CD4-positive, alpha-beta T cell treated with Interleukin-12 subunit alpha and Interleukin-12 subunit beta, for 1 hour (primary cell): ENCODE results near the gene COPS2.

Experiments
- DNase-seq: peaks from one replicate; pipeline ENCODE4 v3.0.0-alpha.2; 2020

Gene COPS2

GRCh38 chr15:49155834-49156627, 632 bp upstream of the COPS2 start:
- peak; percentile 8 for DNase-seq

- DNase-seq = no peak
Measured at GRCh38 chr15:49154799-49155109, 645 bp downstream of the COPS2 start.

- DNase-seq = no peak
Measured at GRCh38 chr15:49154359-49154758, 1.0 kb downstream of the COPS2 start.

GRCh38 chr15:49152552-49153312, 2.7 kb downstream of the COPS2 start:
- DNase-seq = no peak

GRCh38 chr15:49151831-49152230, 3.6 kb downstream of the COPS2 start:
- no peak for DNase-seq

- DNase-seq = no peak
Measured at GRCh38 chr15:49148727-49149126, 6.7 kb downstream of the COPS2 start.

GRCh38 chr15:49148298-49148697, 7.1 kb downstream of the COPS2 start:
- DNase-seq = no peak

GRCh38 chr15:49145651-49146609, 9.5 kb downstream of the COPS2 start:
- DNase-seq = peak; percentile 50

- no peak for DNase-seq
Measured at GRCh38 chr15:49137861-49138260, 17.5 kb downstream of the COPS2 start.

- no peak for DNase-seq
Measured at GRCh38 chr15:49135911-49136310, 19.5 kb downstream of the COPS2 start.

- DNase-seq = no peak
Measured at GRCh38 chr15:49135342-49135857, 20.0 kb downstream of the COPS2 start.

GRCh38 chr15:49134683-49135341, 20.6 kb downstream of the COPS2 start:
- DNase-seq = no peak

- DNase-seq = no peak
Measured at GRCh38 chr15:49131403-49131802, 24.0 kb downstream of the COPS2 start.

- DNase-seq = no peak
Measured at GRCh38 chr15:49124371-49124770, 31.0 kb downstream of the COPS2 start.

GRCh38 chr15:49122541-49123062, 32.8 kb downstream of the COPS2 start:
- no peak for DNase-seq

GRCh38 chr15:49121901-49122300, 33.5 kb downstream of the COPS2 start:
- no peak for DNase-seq

- DNase-seq = no peak
Measured at GRCh38 chr15:49120832-49121231, 34.6 kb downstream of the COPS2 start.

GRCh38 chr15:49116108-49116857, 39.1 kb downstream of the COPS2 start:
- DNase-seq = no peak

GRCh38 chr15:49115062-49115461, 40.3 kb downstream of the COPS2 start:
- DNase-seq = no peak

GRCh38 chr15:49110158-49110944, 45.0 kb downstream of the COPS2 start:
- DNase-seq = no peak

- DNase-seq = no peak
Measured at GRCh38 chr15:49103002-49103401, 52.4 kb downstream of the COPS2 start.
